SK-N-SH treated with all-trans-retinoic acid at 6 μM for 48 hours (cell line): ENCODE data around the gene SPATA21.

Source experiments
- ATAC-seq: fragments of 200-7000 bp; cut with Tn5 transposase; 3 replicates; pipeline ENCODE4 v1.9.1; 2020; ENCODE audit warnings: mild to moderate bottlenecking, moderate library complexity
- ARNTL ChIP-seq: fragments of 450-650 bp; formaldehyde crosslinking; IDR thresholded peaks from 2 replicates; pipeline ENCODE4 v1.5.0; 2020; ENCODE audit warnings: low read depth, mild to moderate bottlenecking, moderate library complexity, borderline replicate concordance
- BACH2 ChIP-seq: fragments of 250-450 bp; sonication (Bioruptor Pico); IDR thresholded peaks from 2 replicates; pipeline ENCODE4 v1.9.0; 2021; ENCODE audit warnings: mild to moderate bottlenecking, borderline replicate concordance
- CSDC2 ChIP-seq: fragments of 250-450 bp; sonication (Bioruptor Pico); IDR thresholded peaks from 2 replicates; pipeline ENCODE4 v1.5.0; 2020; ENCODE audit warnings: mild to moderate bottlenecking, moderate library complexity
- CSRNP3 ChIP-seq: fragments of 250-450 bp; sonication (Bioruptor Pico); IDR thresholded peaks from 2 replicates; pipeline ENCODE4 v1.5.1; 2021; ENCODE audit warnings: mild to moderate bottlenecking, moderate library complexity
- ESRRG ChIP-seq: fragments of 250-450 bp; sonication (Bioruptor Pico); IDR thresholded peaks from 2 replicates; pipeline ENCODE4 v1.6.1; 2021; ENCODE audit warnings: mild to moderate bottlenecking
- GLIS3 ChIP-seq: fragments of 250-450 bp; sonication (Bioruptor Pico); IDR thresholded peaks from 2 replicates; pipeline ENCODE4 v1.5.0; 2020; ENCODE audit warnings: mild to moderate bottlenecking, moderate library complexity
- ISL1 ChIP-seq: fragments of 250-450 bp; sonication (Bioruptor Pico); IDR thresholded peaks from 2 replicates; pipeline ENCODE4 v2.1.2; 2022; ENCODE audit warnings: mild to moderate bottlenecking, moderate library complexity
- PATZ1 ChIP-seq: fragments of 250-450 bp; sonication (Bioruptor Pico); IDR thresholded peaks from 2 replicates; pipeline ENCODE4 v1.8.0; 2020; ENCODE audit warnings: mild to moderate bottlenecking, moderate library complexity, borderline replicate concordance
- RARB ChIP-seq: fragments of 250-450 bp; sonication (Bioruptor Pico); IDR thresholded peaks from 2 replicates; pipeline ENCODE4 v1.8.0; 2021; ENCODE audit warnings: mild to moderate bottlenecking, moderate library complexity
- SNAI2 ChIP-seq: fragments of 250-450 bp; sonication (Bioruptor Pico); IDR thresholded peaks from 2 replicates; pipeline ENCODE4 v1.5.0; 2020; ENCODE audit warnings: mild to moderate bottlenecking, moderate library complexity
- TOX ChIP-seq: fragments of 250-450 bp; sonication (Bioruptor Pico); IDR thresholded peaks from 2 replicates; pipeline ENCODE4 v1.8.0; 2021; ENCODE audit warnings: mild to moderate bottlenecking, moderate library complexity, borderline replicate concordance
- ZC3H10 ChIP-seq: fragments of 250-450 bp; sonication (Bioruptor Pico); IDR thresholded peaks from 2 replicates; pipeline ENCODE4 v1.5.1; 2021; ENCODE audit warnings: mild to moderate bottlenecking, moderate library complexity
- ZFP3 ChIP-seq: fragments of 250-450 bp; sonication (Bioruptor Pico); IDR thresholded peaks from 2 replicates; pipeline ENCODE4 v1.5.0; 2020; ENCODE audit warnings: mild to moderate bottlenecking, moderate library complexity
- ZFP30 ChIP-seq: fragments of 450-650 bp; formaldehyde crosslinking; IDR thresholded peaks from 2 replicates; pipeline ENCODE4 v1.5.0; 2022; ENCODE audit warnings: mild to moderate bottlenecking, moderate library complexity
- ZNF70 ChIP-seq: fragments of 450-650 bp; formaldehyde crosslinking; IDR thresholded peaks from 2 replicates; pipeline ENCODE4 v1.5.0; 2020; ENCODE audit warnings: mild to moderate bottlenecking, moderate library complexity
- ZNF8 ChIP-seq: fragments of 450-650 bp; formaldehyde crosslinking; IDR thresholded peaks from 2 replicates; pipeline ENCODE4 v1.5.0; 2020; ENCODE audit warnings: mild to moderate bottlenecking, moderate library complexity
- TF ChIP-seq, protein P1 (sequence below): fragments of 250-450 bp; sonication (Bioruptor Pico); IDR thresholded peaks from 2 replicates; pipeline ENCODE4 v1.8.0; 2021; ENCODE audit warnings: low read depth, mild to moderate bottlenecking, moderate library complexity, borderline replicate concordance
- TF ChIP-seq, protein P2 (sequence below): fragments of 250-450 bp; sonication (Bioruptor Pico); IDR thresholded peaks from 2 replicates; pipeline ENCODE4 v1.5.0; 2020; ENCODE audit warnings: mild to moderate bottlenecking, moderate library complexity
- TF ChIP-seq, protein P3 (sequence below): fragments of 250-450 bp; sonication (Bioruptor Pico); IDR thresholded peaks from 2 replicates; pipeline ENCODE4 v1.5.1; 2020; ENCODE audit warnings: low read depth, mild to moderate bottlenecking, moderate library complexity

The SPATA21 gene

GRCh38 chr1:16474166-16474800 is 37.1 kb upstream of the SPATA21 start (continued):
- TF ChIP-seq, protein P1, sequence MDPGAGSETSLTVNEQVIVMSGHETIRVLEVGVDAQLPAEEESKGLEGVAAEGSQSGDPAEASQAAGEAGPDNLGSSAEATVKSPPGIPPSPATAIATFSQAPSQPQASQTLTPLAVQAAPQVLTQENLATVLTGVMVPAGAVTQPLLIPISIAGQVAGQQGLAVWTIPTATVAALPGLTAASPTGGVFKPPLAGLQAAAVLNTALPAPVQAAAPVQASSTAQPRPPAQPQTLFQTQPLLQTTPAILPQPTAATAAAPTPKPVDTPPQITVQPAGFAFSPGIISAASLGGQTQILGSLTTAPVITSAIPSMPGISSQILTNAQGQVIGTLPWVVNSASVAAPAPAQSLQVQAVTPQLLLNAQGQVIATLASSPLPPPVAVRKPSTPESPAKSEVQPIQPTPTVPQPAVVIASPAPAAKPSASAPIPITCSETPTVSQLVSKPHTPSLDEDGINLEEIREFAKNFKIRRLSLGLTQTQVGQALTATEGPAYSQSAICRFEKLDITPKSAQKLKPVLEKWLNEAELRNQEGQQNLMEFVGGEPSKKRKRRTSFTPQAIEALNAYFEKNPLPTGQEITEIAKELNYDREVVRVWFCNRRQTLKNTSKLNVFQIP, result no peak

- no peak for TF ChIP-seq ZFP30
- TF ChIP-seq, all 23 proteins: peak for 0
- no peak for ATAC-seq
These were observed 31.3 kb upstream of the SPATA21 start for GRCh38 chr1:16468558-16468957.

GRCh38 chr1:16464917-16465625 is 27.8 kb upstream of the SPATA21 start:
- TF ChIP-seq PATZ1 (CRISPR knock-in tag), result no peak
- no peak for TF ChIP-seq TOX (CRISPR knock-in tag)
- TF ChIP-seq ZNF70 (CRISPR knock-in tag), result no peak
- TF ChIP-seq, protein P2, sequence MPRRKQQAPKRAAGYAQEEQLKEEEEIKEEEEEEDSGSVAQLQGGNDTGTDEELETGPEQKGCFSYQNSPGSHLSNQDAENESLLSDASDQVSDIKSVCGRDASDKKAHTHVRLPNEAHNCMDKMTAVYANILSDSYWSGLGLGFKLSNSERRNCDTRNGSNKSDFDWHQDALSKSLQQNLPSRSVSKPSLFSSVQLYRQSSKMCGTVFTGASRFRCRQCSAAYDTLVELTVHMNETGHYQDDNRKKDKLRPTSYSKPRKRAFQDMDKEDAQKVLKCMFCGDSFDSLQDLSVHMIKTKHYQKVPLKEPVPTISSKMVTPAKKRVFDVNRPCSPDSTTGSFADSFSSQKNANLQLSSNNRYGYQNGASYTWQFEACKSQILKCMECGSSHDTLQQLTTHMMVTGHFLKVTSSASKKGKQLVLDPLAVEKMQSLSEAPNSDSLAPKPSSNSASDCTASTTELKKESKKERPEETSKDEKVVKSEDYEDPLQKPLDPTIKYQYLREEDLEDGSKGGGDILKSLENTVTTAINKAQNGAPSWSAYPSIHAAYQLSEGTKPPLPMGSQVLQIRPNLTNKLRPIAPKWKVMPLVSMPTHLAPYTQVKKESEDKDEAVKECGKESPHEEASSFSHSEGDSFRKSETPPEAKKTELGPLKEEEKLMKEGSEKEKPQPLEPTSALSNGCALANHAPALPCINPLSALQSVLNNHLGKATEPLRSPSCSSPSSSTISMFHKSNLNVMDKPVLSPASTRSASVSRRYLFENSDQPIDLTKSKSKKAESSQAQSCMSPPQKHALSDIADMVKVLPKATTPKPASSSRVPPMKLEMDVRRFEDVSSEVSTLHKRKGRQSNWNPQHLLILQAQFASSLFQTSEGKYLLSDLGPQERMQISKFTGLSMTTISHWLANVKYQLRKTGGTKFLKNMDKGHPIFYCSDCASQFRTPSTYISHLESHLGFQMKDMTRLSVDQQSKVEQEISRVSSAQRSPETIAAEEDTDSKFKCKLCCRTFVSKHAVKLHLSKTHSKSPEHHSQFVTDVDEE (CRISPR knock-in tag), result no peak
- no peak for TF ChIP-seq ARNTL (CRISPR knock-in tag)
- no peak for TF ChIP-seq ESRRG
- no peak for TF ChIP-seq CSRNP3 (CRISPR knock-in tag)
- TF ChIP-seq BACH2 (CRISPR knock-in tag), result no peak
- TF ChIP-seq, protein P1, result no peak
- TF ChIP-seq ZNF8 (CRISPR knock-in tag), result no peak
- TF ChIP-seq RARB, result no peak
- TF ChIP-seq SNAI2 (CRISPR knock-in tag), result no peak
- no peak for TF ChIP-seq CSDC2 (CRISPR knock-in tag)
- TF ChIP-seq, protein P3, sequence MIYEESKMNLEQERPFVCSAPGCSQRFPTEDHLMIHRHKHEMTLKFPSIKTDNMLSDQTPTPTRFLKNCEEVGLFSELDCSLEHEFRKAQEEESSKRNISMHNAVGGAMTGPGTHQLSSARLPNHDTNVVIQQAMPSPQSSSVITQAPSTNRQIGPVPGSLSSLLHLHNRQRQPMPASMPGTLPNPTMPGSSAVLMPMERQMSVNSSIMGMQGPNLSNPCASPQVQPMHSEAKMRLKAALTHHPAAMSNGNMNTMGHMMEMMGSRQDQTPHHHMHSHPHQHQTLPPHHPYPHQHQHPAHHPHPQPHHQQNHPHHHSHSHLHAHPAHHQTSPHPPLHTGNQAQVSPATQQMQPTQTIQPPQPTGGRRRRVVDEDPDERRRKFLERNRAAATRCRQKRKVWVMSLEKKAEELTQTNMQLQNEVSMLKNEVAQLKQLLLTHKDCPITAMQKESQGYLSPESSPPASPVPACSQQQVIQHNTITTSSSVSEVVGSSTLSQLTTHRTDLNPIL (CRISPR knock-in tag), result no peak
- no peak for TF ChIP-seq ZFP3 (CRISPR knock-in tag)
- no peak for TF ChIP-seq ISL1 (CRISPR knock-in tag)
- no peak for TF ChIP-seq ZC3H10 (CRISPR knock-in tag)
- no peak for TF ChIP-seq GLIS3 (CRISPR knock-in tag)
- no peak for ATAC-seq
